Gastrocnemius medialis (tissue), 4 donors: ENCODE data around the gene WNK2. TPM values are rescaled to one million over a fixed set of nuclear protein-coding genes. Genes with fewer than 3 reads are reported as not detected.

Experiments
- ATAC-seq, 2 donors: fragments of 150-250 bp; one replicate each; pipeline ENCODE4 v1.9.1; 2016
- DNase-seq, 2 donors: peaks; one replicate each; pipeline ENCODE4 v3.0.0-alpha.2; 2019
- H3K27ac ChIP-seq, 4 donors: fragments of 200-600 bp; sonication (generic); 1 replicate in 1 of 4; 2 replicates in 3 of 4; pipeline ENCODE4 v1.5.1; 2016 to 2018; ENCODE audit warnings: mild to moderate bottlenecking in 2 of 4, moderate library complexity in 1 of 4
- H3K27me3 ChIP-seq, 3 donors: fragments of 200-600 bp; sonication (generic) in 2 of 3; 1 replicate in 1 of 3; 2 replicates in 2 of 3; pipeline versions ENCODE4 v1.5.1 to v1.6.0; 2016 to 2019; ENCODE audit warnings: mild to moderate bottlenecking in 1 of 3, moderate library complexity in 1 of 3
- H3K36me3 ChIP-seq, 2 donors: fragments of 200-600 bp; sonication (generic) in 1 of 2; one replicate each; pipeline ENCODE4 v1.5.1; 2017 to 2018
- H3K4me1 ChIP-seq, 2 donors: fragments of 200-600 bp; sonication (generic) in 1 of 2; one replicate each; pipeline ENCODE4 v1.5.1; 2016 to 2017; ENCODE audit warnings: mild to moderate bottlenecking in 2 of 2
- H3K4me3 ChIP-seq, 4 donors: fragments of 200-600 bp; sonication (generic) in 3 of 4; 1 replicate in 1 of 4; 2 replicates in 3 of 4; pipeline ENCODE4 v1.5.1; 2016 to 2019; ENCODE audit warnings: mild to moderate bottlenecking in 2 of 4
- H3K9me3 ChIP-seq, 3 donors: fragments of 200-600 bp; sonication (generic) in 2 of 3; 1 replicate in 1 of 3; 2 replicates in 2 of 3; pipeline ENCODE4 v1.5.1; 2016 to 2019
- POLR2A ChIP-seq, 2 donors: fragments of 450-650 bp; IDR thresholded peaks; one replicate each; pipeline ENCODE4 v1.6.1; 2017; ENCODE audit warnings: antibody characterized with exemption in 2 of 2, mild to moderate bottlenecking in 2 of 2, moderate library complexity in 2 of 2
- in situ Hi-C, 4 donors: fragments of 200-750 bp; cut with MboI; loops; one replicate each; pipeline versions ENCODE4 v1.15.0 to v1.8.0; 2017; ENCODE audit warnings: low sequenced_read_pairs in 4 of 4
- intact Hi-C: fragments of 100-400 bp; cut with DNase I; formaldehyde crosslinking; loops from one replicate; pipeline ENCODE4 v1.15.1; 2023; ENCODE audit warnings: low total_unique reads
- total RNA-seq, 4 donors: library from RNA; depleted of rRNA; stranded (reverse); fragments of >200 nt; gene quantifications; one replicate each; pipeline versions ENCODE4 v1.1.0 to v1.2.3, GENCODE V29; 2016
- TF ChIP-seq, protein P1 (sequence below), 5 experiments: fragments of 450-650 bp in 3 of 5; fragments of 200-600 bp in 2 of 5; sonication (generic) in 2 of 5; IDR thresholded peaks in 4 of 5; conservative IDR thresholded peaks in 1 of 5; 1 replicate in 4 of 5; 2 replicates in 1 of 5; pipeline ENCODE4 v1.5.1; 2016 to 2019; ENCODE audit warnings: antibody characterized with exemption in 5 of 5, mild to moderate bottlenecking in 3 of 5, moderate library complexity in 3 of 5

WNK2 gene
- total RNA-seq, 4 donors from 2014 or later: 11.3 to 43.0 (median 24.7) TPM

DNA sequence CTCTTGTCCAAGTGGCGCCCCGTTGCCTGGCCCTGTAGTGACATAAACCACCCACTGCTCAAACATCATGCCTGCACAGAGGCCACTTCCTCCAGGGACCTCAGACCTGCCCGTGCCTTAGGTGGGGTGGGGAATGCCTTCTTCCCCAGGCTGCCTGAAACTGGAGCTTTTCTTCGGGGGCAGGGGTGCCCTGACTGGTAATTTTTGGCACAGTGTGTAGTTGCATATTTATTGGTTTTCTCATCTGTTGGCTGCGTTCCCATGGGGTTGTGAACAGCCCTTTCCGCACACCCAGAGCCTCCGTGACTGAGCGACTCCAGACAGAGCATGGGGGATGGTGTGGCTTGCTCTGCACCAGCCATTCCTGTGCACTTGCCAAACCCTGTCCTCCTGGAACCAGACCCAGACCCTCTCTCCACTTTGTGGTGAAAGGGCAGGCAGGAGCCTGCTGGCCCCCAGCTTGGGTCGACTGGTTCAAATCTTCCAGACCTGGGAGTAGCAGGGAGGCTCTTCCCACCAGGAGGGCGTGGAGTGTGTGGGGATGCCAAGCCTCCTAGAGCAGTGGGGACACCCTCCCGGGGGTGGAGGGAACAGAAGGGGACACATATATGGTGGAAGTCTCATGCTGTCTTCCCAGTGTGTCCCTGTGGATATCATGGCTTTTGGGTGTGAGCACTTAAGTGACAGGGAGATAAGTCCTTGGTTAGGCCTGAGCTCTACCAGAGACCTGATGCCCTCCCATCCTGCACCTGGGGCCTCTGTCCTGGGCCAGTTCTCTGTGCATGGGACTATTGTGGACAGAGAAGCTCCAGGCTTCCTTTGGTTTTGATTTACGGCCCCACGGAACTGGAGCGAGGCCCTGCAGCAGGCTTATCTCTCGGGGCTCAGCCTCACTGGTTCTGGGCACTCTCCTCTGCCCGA lies 39.6 kb downstream of the WNK2 start:
- in situ Hi-C loops: no loop called here
- Histone ChIP-seq H3K4me3 (no peak overlapping the region), H3K4me1 (peaks cover 58 to 67% of the 10 kb centered on the region in 2 donors), H3K9me3 (no peaks in the 10 kb centered on the region), H3K27me3 (no peaks in the 10 kb centered on the region), H3K27ac (peak overlapping the region; percentile 25 to 98 (median 68)), H3K36me3 (no peaks in the 10 kb centered on the region)
- no peak for TF ChIP-seq POLR2A (IDR thresholded peaks at IDR 0.05)
- TF ChIP-seq, protein P1, sequence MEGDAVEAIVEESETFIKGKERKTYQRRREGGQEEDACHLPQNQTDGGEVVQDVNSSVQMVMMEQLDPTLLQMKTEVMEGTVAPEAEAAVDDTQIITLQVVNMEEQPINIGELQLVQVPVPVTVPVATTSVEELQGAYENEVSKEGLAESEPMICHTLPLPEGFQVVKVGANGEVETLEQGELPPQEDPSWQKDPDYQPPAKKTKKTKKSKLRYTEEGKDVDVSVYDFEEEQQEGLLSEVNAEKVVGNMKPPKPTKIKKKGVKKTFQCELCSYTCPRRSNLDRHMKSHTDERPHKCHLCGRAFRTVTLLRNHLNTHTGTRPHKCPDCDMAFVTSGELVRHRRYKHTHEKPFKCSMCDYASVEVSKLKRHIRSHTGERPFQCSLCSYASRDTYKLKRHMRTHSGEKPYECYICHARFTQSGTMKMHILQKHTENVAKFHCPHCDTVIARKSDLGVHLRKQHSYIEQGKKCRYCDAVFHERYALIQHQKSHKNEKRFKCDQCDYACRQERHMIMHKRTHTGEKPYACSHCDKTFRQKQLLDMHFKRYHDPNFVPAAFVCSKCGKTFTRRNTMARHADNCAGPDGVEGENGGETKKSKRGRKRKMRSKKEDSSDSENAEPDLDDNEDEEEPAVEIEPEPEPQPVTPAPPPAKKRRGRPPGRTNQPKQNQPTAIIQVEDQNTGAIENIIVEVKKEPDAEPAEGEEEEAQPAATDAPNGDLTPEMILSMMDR (IDR thresholded peaks at IDR 0.05 in 4 of 5, conservative IDR thresholded peaks at IDR 0.05 in 1 of 5): no peak
- intact Hi-C loops: no loop called here
- no peak for ATAC-seq
- no peak for DNase-seq

DNA sequence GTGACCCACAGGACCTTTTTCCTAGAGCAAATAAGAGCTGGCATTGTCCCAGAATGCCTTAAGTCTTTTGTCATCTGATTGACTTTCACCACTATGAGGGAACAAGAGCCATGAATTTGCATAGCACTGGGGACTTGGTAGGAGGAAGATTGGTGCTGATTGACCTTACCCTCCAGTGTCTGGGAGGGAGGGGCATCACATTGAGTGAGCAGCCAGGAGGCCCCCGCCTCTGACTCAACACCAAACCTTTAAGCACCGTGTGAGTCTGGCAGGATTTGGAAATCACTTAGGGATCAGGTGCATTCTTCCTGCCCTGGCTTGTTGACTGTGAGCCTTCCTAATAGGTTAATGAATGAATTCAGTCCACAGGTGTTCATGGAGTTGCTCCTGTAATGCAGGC lies 40.7 kb downstream of the WNK2 start:
- intact Hi-C loops: no loop called here
- H3K27me3 ChIP-seq: no peaks in the 10 kb centered on the region
- no peaks in the 10 kb centered on the region for H3K9me3 ChIP-seq
- H3K36me3 ChIP-seq: no peaks in the 10 kb centered on the region
- H3K27ac ChIP-seq: peak overlapping the region in 3 of 4 donors; percentile 19 to 98 (median 63)
- no peak for DNase-seq
- TF ChIP-seq, protein P1 (IDR thresholded peaks at IDR 0.05 in 4 of 5, conservative IDR thresholded peaks at IDR 0.05 in 1 of 5): no peak
- no peak for TF ChIP-seq POLR2A (IDR thresholded peaks at IDR 0.05)
- H3K4me1 ChIP-seq: peaks cover 47 to 56% of the 10 kb centered on the region in 2 donors
- H3K4me3 ChIP-seq: no peak overlapping the region
- in situ Hi-C loops: no loop called here
- ATAC-seq: peak; percentile 20 to 25

DNA sequence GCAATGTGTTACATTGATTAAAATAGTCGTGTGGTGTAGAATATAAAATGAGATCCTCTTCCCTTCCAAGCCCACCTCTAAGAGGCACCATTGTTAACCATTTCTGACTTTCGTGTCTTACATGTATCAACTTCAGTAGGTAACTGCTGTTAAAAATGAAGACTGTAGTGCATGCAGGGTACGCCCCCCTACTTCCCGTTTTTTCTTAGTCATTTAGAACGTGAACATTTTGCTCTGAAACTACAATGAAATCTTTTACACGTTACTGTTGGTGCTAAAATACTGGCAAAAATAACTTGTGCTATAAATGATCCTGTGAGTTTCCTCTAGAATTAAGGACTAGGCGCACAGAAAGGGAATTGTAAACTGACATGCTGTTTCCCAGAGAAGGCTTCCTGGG lies 41.5 kb downstream of the WNK2 start:
- Histone ChIP-seq H3K27me3 (no peaks in the 10 kb centered on the region), H3K4me1 (peaks cover 39 to 50% of the 10 kb centered on the region in 2 donors), H3K4me3 (no peak overlapping the region), H3K27ac (peak overlapping the region in 3 of 4 donors; percentile 19 to 63 (median 24)), H3K36me3 (no peaks in the 10 kb centered on the region), H3K9me3 (no peaks in the 10 kb centered on the region)
- TF ChIP-seq, protein P1 (IDR thresholded peaks at IDR 0.05 in 4 of 5, conservative IDR thresholded peaks at IDR 0.05 in 1 of 5): no peak
- no peak for TF ChIP-seq POLR2A (IDR thresholded peaks at IDR 0.05)
- intact Hi-C loops (no loop called here), in situ Hi-C loops (no loop called here)
- no peak for ATAC-seq
- DNase-seq: no peak

DNA sequence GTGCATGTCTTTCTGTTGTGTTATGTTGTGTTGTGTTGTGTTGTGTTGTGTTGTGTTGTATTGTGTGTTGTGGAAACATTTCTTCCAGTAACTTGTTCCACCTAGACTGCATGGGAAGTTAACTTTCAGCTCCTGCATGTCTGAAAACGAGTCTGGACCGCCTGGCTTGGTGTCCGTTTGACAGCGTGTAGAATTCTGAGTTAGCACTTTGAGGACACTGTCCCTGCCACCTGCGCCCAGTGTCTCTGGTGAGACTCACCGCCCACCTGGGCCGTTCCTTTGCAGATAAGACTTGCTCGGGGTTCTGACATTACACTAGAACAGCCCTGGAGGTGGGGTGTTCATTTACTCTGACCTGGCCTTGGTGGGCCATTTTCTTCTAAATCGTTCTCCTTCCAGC lies 42.0 kb downstream of the WNK2 start:
- Histone ChIP-seq H3K9me3 (no peaks in the 10 kb centered on the region), H3K36me3 (no peaks in the 10 kb centered on the region), H3K4me3 (no peak overlapping the region), H3K4me1 (peaks cover 35 to 45% of the 10 kb centered on the region in 2 donors), H3K27ac (peak overlapping the region in 1 of 4 donors; percentile 63), H3K27me3 (no peaks in the 10 kb centered on the region)
- in situ Hi-C loops (no loop called here), intact Hi-C loops (no loop called here)
- TF ChIP-seq, protein P1 (IDR thresholded peaks at IDR 0.05 in 4 of 5, conservative IDR thresholded peaks at IDR 0.05 in 1 of 5): no peak
- no peak for TF ChIP-seq POLR2A (IDR thresholded peaks at IDR 0.05)
- no peak for DNase-seq
- no peak for ATAC-seq
